Left lung (tissue), 10 donors: ENCODE results near the gene L1CAM. TPM values are rescaled to one million over a fixed set of nuclear protein-coding genes. Genes with fewer than 3 reads are reported as not detected.

Experiments used
- ATAC-seq: fragments of 200-7000 bp; cut with Tn5 transposase; one replicate; pipeline ENCODE4 v1.9.1; 2020; ENCODE audit warnings: moderate library complexity
- DNase-seq, 4 donors: peaks; one replicate each; pipeline ENCODE4 v3.0.0-alpha.2; 2013 to 2020
- H3K27ac ChIP-seq, 2 donors: fragments of 200-600 bp; sonication (generic) in 1 of 2; one replicate each; pipeline versions ENCODE4 v1.5.0 to v1.8.0; 2020 to 2021
- H3K27me3 ChIP-seq, 2 donors: fragments of 200-600 bp; sonication (generic) in 1 of 2; one replicate each; pipeline versions ENCODE4 v1.5.0 to v1.8.0; 2020 to 2021
- H3K36me3 ChIP-seq, 2 donors: fragments of 200-600 bp; sonication (generic) in 1 of 2; one replicate each; pipeline versions ENCODE4 v1.5.0 to v1.8.0; 2020 to 2021
- H3K4me1 ChIP-seq, 2 donors: fragments of 200-600 bp; one replicate each; pipeline ENCODE4 v1.8.0; 2021
- H3K4me3 ChIP-seq, 2 donors: fragments of 200-600 bp; sonication (generic) in 1 of 2; one replicate each; pipeline versions ENCODE4 v1.5.0 to v1.8.0; 2020 to 2021; ENCODE audit warnings: mild to moderate bottlenecking in 1 of 2
- H3K9me3 ChIP-seq, 2 donors: fragments of 200-600 bp; sonication (generic) in 1 of 2; one replicate each; pipeline versions ENCODE4 v1.5.0 to v1.8.0; 2020 to 2021
- intact Hi-C, 2 donors: fragments of 100-400 bp; cut with DNase I; formaldehyde crosslinking; loops; one replicate each; pipeline versions ENCODE4 v1.11.2 to v1.14.2; 2022
- polyA plus RNA-seq, 6 donors: library from polyadenylated mRNA; unstranded; fragments of 120-200 nt; gene quantifications; one replicate each; pipeline ENCODE4 v1.2.1, GENCODE V29; 2013; ENCODE audit not compliant: insufficient read length in 6 of 6
- total RNA-seq, 2 donors: library from RNA; stranded (reverse); fragmentation: NEBNext Ultra II Directional; extraction: Animal tissue kit (Norgen Biotek cat#: 25700); gene quantifications; one replicate each; pipeline ENCODE4 v1.2.1, GENCODE V29; 2021
- TF ChIP-seq, protein P1 (sequence below), 2 donors: fragments of 200-600 bp; sonication (generic) in 1 of 2; IDR thresholded peaks; one replicate each; pipeline versions ENCODE4 v1.5.0 to v1.8.0; 2021; ENCODE audit warnings: antibody characterized with exemption in 2 of 2
- donor health status: DM: no; HTN: yes; CAD: no.
- donor health status: DM: no; HTN: no; CAD: no.

The L1CAM gene
- total and polyA plus RNA-seq, 8 donors = 0.27 to 0.86 (median 0.53) TPM

- Histone ChIP-seq H3K9me3 (no peaks in the 10 kb centered on the region), H3K4me1 (no peaks in the 10 kb centered on the region), H3K27ac (no peak overlapping the region), H3K27me3 (peaks cover 0 to 13% of the 10 kb centered on the region in 2 donors), H3K36me3 (no peaks in the 10 kb centered on the region), H3K4me3 (no peak overlapping the region)
- DNase-seq (no peak), ATAC-seq (no peak)
- TF ChIP-seq, protein P1, sequence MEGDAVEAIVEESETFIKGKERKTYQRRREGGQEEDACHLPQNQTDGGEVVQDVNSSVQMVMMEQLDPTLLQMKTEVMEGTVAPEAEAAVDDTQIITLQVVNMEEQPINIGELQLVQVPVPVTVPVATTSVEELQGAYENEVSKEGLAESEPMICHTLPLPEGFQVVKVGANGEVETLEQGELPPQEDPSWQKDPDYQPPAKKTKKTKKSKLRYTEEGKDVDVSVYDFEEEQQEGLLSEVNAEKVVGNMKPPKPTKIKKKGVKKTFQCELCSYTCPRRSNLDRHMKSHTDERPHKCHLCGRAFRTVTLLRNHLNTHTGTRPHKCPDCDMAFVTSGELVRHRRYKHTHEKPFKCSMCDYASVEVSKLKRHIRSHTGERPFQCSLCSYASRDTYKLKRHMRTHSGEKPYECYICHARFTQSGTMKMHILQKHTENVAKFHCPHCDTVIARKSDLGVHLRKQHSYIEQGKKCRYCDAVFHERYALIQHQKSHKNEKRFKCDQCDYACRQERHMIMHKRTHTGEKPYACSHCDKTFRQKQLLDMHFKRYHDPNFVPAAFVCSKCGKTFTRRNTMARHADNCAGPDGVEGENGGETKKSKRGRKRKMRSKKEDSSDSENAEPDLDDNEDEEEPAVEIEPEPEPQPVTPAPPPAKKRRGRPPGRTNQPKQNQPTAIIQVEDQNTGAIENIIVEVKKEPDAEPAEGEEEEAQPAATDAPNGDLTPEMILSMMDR (IDR thresholded peaks at IDR 0.05) = no peak
- intact Hi-C loops = no loop called here
Observed at GRCh38 chrX:153857348-153857903, 28.5 kb downstream of the L1CAM start.

DNA sequence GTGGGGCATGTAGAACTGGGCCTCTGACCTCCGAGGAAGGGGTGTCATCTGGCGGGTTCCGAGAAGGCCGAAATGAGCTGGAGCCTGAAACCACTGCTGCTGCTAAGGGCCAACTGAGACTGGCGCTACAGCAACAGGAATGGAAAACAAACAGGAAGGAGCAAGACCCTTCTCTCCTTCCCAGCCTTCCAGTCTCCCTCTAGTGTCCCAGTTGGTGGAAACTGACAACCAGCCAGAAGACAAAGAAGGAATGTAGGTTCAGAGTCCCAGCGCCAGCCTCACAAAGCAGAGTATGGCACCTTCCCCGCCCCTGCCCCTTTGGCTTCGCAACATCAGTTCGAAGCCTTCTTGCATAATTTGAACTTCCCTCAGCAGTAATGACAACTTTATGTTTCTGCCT lies 31.3 kb downstream of the L1CAM start:
- intact Hi-C loops = no loop called here
- ATAC-seq (no peak), DNase-seq (no peak)
- TF ChIP-seq, protein P1 (IDR thresholded peaks at IDR 0.05) = no peak
- no peak overlapping the region for H3K27ac ChIP-seq
- no peaks in the 10 kb centered on the region for H3K9me3 ChIP-seq
- no peaks in the 10 kb centered on the region for H3K4me1 ChIP-seq
- no peak overlapping the region for H3K4me3 ChIP-seq
- no peaks in the 10 kb centered on the region for H3K36me3 ChIP-seq
- H3K27me3 ChIP-seq = peaks cover 0 to 7% of the 10 kb centered on the region in 2 donors

DNA sequence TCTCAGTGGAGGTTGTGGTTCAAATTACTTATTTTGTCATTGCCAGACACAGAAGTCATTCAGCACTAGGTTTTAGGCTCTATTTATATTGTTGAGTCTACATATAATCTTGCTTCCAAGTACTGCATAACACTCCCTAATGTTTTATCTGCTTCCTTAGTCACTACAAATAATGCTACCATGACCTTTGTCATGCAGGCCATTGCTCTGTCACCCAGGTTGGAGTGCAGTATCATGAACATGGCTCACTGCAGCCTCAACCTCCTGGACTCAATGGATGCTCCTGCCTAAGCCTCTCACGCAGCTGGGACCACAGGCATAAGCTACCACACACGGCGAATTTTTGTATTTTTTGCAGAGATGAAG lies 32.1 kb downstream of the L1CAM start:
- DNase-seq (no peak), ATAC-seq (no peak)
- Histone ChIP-seq H3K27me3 (peaks cover 0 to 7% of the 10 kb centered on the region in 2 donors), H3K36me3 (no peaks in the 10 kb centered on the region), H3K27ac (no peak overlapping the region), H3K4me3 (no peak overlapping the region), H3K9me3 (no peaks in the 10 kb centered on the region), H3K4me1 (no peaks in the 10 kb centered on the region)
- intact Hi-C loops = no loop called here
- TF ChIP-seq, protein P1 (IDR thresholded peaks at IDR 0.05) = no peak

DNA sequence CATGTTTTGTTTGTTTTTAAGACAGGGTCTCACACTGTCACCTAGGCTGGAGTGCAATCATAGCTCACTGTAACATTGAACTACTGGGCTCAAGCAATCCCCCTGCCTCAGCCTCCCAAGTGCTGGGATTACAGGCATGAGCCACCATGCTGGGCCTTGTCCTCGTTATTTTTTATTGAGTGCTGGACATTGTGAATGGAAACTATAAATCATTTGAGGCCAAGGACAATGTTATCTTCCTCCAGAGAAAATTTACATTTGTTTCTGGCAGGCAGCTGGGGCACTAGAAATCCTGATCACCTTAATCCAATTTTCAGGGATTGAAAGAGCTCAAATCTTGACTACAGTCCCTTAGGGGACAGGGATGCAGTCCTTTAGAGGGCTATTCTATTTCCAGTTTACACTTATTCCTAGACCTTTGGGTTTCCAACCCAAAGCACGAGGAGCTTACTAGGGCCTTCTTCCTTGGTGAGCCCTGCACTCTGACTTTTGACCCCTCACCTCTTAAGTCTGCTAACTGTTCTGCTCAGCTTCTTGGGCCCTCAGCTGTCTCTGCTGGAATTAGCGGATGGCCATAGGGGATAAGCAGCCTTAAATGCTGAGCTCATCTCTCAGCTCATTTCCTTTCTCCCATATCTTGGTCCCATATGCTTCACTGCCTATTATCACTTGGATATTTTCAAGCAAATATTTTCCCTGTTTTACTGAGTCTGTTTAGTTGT lies 32.6 kb downstream of the L1CAM start:
- H3K9me3 ChIP-seq = no peaks in the 10 kb centered on the region
- ATAC-seq (no peak), DNase-seq (no peak)
- H3K4me3 ChIP-seq = no peak overlapping the region
- peaks cover 0 to 7% of the 10 kb centered on the region in 2 donors for H3K27me3 ChIP-seq
- TF ChIP-seq, protein P1 (IDR thresholded peaks at IDR 0.05) = no peak
- intact Hi-C loops = no loop called here
- no peaks in the 10 kb centered on the region for H3K4me1 ChIP-seq
- H3K36me3 ChIP-seq = no peaks in the 10 kb centered on the region
- no peak overlapping the region for H3K27ac ChIP-seq

GRCh38 chrX:153851981-153852380 lies 34.0 kb downstream of the L1CAM start:
- Histone ChIP-seq H3K4me3 (no peak overlapping the region), H3K27ac (no peak overlapping the region), H3K9me3 (no peaks in the 10 kb centered on the region), H3K4me1 (no peaks in the 10 kb centered on the region), H3K36me3 (no peaks in the 10 kb centered on the region), H3K27me3 (peaks cover 0 to 7% of the 10 kb centered on the region in 2 donors)
- intact Hi-C loops = no loop called here
- no peak for DNase-seq
- no peak for ATAC-seq
- TF ChIP-seq, protein P1 (IDR thresholded peaks at IDR 0.05) = no peak
